Memory B cell (primary cell): ENCODE results near the gene AP2A1.

ENCODE experiments used
- ATAC-seq: fragments of 150-1000 bp; cut with Tn5 transposase; 2 replicates; pipeline ENCODE4 v1.10.0; 2021; ENCODE audit warnings: low read depth, mild to moderate bottlenecking, moderate library complexity
- DNase-seq, 2 donors: peaks; one replicate each; pipeline ENCODE4 v3.0.0; 2022; ENCODE audit warnings: low spot score in 2 of 2
- H3K27ac Mint-ChIP-seq: one replicate; pipeline ENCODE4 v1.8.0; 2022; ENCODE audit warnings: mild to moderate bottlenecking, moderate library complexity, mixed read lengths
- H3K27me3 Mint-ChIP-seq: one replicate; pipeline ENCODE4 v1.8.0; 2022; ENCODE audit warnings: mixed read lengths
- H3K36me3 Mint-ChIP-seq: one replicate; pipeline ENCODE4 v1.8.0; 2022; ENCODE audit warnings: mild to moderate bottlenecking, mixed read lengths
- H3K4me1 Mint-ChIP-seq: one replicate; pipeline ENCODE4 v1.8.0; 2022; ENCODE audit warnings: mixed read lengths
- H3K4me3 Mint-ChIP-seq: one replicate; pipeline ENCODE4 v1.8.0; 2022; ENCODE audit warnings: mild to moderate bottlenecking, moderate library complexity, mixed read lengths
- H3K9me3 Mint-ChIP-seq: one replicate; pipeline ENCODE4 v1.8.0; 2022; ENCODE audit warnings: mixed read lengths

AP2A1 gene

DNA sequence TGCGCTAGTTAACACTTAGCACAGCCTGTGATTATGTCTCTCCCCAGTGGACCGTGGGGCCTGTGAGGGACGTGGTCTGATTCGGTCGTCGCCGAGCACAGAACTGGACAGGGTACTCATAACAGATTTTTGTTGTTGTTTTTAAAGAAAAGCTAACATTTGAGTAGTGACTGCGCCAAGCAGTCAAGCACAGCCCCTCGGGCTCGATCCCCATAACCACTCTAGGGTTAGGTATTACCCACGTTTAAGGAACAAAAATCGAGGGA lies 83.4 kb downstream of the AP2A1 start:
- H3K27ac Mint-ChIP-seq, result peak overlapping the region; percentile 97
- H3K9me3 Mint-ChIP-seq, result peaks cover 6% of the 10 kb centered on the region
- ATAC-seq (no peak), DNase-seq (no peak)
- peaks cover 3% of the 10 kb centered on the region for H3K36me3 Mint-ChIP-seq
- peaks cover 25% of the 10 kb centered on the region for H3K4me1 Mint-ChIP-seq
- H3K4me3 Mint-ChIP-seq, result peak overlapping the region; percentile 90
- no peaks in the 10 kb centered on the region for H3K27me3 Mint-ChIP-seq

DNA sequence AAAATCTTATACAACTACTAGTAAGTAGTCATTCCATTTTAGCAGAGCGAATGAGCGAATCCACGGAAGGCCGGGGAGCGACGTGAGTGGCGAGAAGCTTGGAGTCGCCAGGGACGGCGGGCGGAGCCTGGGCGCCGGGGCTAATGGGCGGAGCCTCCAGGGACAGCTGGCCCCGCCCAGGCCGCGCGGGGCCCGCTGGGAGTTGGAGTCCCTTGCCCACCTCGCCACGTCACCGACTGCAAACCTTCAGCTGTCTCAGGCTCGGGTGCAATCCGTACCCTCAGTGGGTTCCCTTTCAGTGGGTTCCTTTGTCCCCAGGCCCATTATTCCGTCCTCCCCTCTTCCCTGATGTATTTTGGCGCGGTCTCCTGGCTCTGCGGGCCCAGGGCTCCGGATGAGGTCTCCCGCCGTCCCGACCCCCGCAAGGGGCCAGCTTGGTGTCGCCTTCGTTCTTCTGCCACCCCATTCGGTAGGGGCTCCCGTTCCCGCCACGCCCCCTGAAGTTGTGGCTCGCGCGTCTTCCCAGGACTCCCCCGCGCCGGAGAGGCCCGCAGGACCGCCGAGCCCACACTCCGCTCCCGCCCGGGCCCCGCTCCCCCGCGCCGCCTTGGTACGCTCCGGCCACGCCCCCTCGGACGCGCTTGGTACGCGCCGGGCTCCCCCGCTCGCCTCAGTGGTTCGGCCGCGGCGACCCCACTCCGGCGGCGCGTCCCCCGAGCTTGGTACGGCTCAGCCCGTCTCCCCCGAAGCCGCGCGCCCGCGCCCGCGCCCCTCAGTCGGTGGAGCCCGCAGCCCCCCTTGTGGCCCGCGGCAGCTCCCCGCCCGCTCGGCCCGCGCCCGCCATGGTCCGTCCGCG lies 83.9 kb downstream of the AP2A1 start, which contains the start of gene PTOV1:
TSS of gene PTOV1 (plus strand) at position 673 of the 856 bp plus-strand sequence.
- H3K9me3 Mint-ChIP-seq, result peaks cover 6% of the 10 kb centered on the region
- ATAC-seq (peak; percentile 86), DNase-seq (peak; percentile 91 to 98)
- H3K27me3 Mint-ChIP-seq, result no peaks in the 10 kb centered on the region
- peaks cover 3% of the 10 kb centered on the region for H3K36me3 Mint-ChIP-seq
- H3K27ac Mint-ChIP-seq, result peak within 1 kb of the TSS; percentile 97
- H3K4me1 Mint-ChIP-seq, result peaks cover 25% of the 10 kb centered on the region
- peak within 1 kb of the TSS; percentile 90 for H3K4me3 Mint-ChIP-seq

DNA sequence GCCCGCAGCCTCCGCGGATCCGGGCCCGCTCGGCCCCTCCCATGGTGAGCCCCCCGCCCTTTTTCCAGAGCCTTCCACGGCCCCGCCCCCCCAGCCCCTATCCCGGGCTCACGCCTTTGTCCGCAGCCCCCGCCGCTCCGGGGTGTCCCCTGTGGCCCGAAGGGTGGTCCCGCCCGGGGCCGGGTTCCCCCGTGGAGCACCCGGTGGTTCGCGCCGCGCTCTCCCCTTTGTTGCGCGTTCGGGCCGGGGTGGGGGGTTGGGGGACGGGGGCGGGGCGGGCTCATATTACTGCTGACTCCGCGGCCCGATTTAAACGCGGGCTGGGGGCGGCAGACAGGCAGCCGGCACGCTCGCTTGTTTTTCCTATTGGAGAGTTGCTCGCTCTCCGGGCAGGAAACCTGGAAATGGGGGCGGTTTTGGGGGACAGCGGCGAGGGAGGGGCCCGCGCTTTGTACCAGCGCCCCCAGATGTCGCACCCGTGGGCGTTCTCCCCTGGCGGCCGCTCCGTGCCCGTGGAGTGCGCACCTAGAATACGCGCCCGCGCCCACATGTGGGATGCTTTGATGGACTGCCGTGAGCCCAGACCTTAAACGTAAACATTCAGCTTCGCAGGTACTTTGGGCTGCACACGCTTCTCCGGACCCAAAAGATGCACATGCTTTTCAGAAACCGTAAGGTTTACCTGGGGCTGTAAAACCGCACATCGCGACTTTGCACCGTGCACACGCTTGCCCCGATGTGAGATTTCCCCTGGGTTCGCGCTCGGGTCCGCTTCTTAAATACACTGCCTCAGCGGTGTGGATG lies 84.9 kb downstream of the AP2A1 start:
- peak overlapping the region; percentile 81 for H3K4me3 Mint-ChIP-seq
- H3K27ac Mint-ChIP-seq, result peak overlapping the region; percentile 97
- DNase-seq (no peak), ATAC-seq (peak; percentile 14)
- H3K27me3 Mint-ChIP-seq, result no peaks in the 10 kb centered on the region
- H3K4me1 Mint-ChIP-seq, result peaks cover 25% of the 10 kb centered on the region
- peaks cover 4% of the 10 kb centered on the region for H3K36me3 Mint-ChIP-seq
- H3K9me3 Mint-ChIP-seq, result peaks cover 6% of the 10 kb centered on the region

DNA sequence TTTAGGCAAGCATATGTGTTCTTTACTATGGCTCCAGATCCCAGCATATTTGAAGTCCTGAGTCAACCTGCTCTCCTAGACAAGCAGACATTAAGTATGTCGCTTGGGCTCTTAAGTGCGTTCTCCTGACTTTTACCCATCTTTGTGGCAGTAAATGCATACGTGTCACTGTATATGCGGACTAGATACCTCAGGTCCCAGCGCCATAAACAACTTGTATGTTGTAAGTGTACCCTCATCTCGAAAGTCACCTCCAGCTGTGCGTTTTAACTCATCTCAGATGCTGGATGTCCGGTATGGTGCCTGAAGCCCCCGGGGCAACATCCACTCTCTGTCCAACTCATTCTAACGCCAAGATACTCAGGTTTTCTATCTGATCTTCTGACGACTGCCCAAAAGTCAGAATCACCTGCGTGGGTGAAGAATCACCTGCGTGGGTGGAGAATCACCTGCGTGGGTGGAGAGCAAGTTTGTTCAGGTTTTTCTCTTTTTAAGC lies 85.9 kb downstream of the AP2A1 start:
- Mint-ChIP-seq H3K4me3 (peak overlapping the region; percentile 81), H3K4me1 (peaks cover 25% of the 10 kb centered on the region), H3K9me3 (peaks cover 6% of the 10 kb centered on the region), H3K27ac (no peak overlapping the region), H3K27me3 (no peaks in the 10 kb centered on the region), H3K36me3 (peaks cover 4% of the 10 kb centered on the region)
- ATAC-seq, result no peak
- DNase-seq, result no peak

DNA sequence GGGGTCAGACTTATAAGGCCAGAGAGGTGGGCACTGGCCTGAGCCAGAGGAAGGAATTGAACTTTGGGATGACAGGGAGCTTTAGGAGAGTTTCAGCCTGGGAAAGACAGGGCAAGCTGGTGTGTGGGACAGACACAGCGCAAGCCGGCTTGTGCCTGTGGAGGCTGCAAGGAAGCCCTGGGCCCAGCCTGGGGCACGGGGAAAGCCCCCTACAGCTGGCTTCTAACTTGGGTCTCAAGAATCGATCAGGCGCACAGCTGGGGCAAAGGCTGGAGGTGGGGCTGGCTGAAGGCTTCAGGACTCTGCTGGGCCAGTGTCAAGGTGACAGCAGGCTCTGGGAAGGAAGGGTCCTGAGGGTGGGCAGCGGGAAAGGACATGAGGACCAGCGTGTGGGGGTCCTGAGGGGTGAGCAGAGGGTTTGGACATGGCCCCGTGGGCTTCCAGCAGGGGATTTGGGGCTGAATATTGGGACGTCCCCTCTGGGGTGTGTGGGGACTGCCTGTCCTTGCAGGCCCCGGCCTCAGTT lies 87.1 kb downstream of the AP2A1 start:
- H3K27me3 Mint-ChIP-seq, result no peaks in the 10 kb centered on the region
- peak overlapping the region; percentile 62 for H3K27ac Mint-ChIP-seq
- no peak for DNase-seq
- peaks cover 21% of the 10 kb centered on the region for H3K4me1 Mint-ChIP-seq
- peaks cover 4% of the 10 kb centered on the region for H3K36me3 Mint-ChIP-seq
- H3K4me3 Mint-ChIP-seq, result no peak overlapping the region
- no peak for ATAC-seq
- peaks cover 4% of the 10 kb centered on the region for H3K9me3 Mint-ChIP-seq

DNA sequence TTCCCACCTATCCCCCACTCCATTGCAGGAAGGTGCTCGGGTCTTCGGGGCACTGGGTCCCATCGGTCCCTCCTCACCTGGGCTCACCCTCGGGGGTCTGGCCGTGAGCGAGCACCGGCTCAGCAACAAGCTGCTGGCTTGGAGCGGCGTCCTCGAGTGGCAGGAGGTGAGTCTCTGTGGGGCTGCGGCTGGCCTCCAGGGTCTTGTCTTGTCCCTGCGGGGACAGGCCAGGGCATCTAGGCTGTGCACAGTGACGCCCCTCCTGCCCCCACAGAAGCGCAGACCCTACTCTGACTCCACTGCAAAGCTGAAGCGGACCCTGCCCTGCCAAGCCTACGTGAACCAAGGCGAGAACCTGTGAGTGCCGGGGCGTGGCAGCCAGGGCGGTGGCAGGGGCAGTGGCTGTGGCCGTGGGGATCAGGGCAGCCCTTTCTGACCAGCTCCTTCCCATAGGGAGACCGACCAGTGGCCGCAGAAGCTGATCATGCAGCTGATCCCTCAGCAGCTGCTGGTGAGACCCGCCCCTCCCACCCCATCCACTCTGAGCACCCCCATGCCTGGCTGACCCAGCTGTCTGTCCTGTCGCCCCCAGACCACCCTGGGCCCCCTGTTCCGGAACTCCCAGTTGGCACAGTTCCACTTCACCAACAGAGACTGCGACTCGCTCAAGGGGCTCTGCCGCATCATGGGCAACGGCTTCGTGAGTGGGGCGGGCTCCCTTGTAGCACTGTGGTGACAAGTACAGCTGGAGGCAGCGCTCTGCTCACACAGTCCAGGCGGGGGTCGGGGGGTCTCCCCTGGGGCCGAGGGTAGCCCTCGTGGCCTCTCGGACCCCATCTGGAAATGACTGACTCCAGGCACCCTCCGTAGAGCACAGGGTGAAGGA lies 87.8 kb downstream of the AP2A1 start:
- H3K4me1 Mint-ChIP-seq, result peaks cover 18% of the 10 kb centered on the region
- ATAC-seq (no peak), DNase-seq (no peak)
- H3K9me3 Mint-ChIP-seq, result no peaks in the 10 kb centered on the region
- H3K27ac Mint-ChIP-seq, result no peak overlapping the region
- H3K27me3 Mint-ChIP-seq, result no peaks in the 10 kb centered on the region
- no peak overlapping the region for H3K4me3 Mint-ChIP-seq
- peaks cover 1% of the 10 kb centered on the region for H3K36me3 Mint-ChIP-seq

DNA sequence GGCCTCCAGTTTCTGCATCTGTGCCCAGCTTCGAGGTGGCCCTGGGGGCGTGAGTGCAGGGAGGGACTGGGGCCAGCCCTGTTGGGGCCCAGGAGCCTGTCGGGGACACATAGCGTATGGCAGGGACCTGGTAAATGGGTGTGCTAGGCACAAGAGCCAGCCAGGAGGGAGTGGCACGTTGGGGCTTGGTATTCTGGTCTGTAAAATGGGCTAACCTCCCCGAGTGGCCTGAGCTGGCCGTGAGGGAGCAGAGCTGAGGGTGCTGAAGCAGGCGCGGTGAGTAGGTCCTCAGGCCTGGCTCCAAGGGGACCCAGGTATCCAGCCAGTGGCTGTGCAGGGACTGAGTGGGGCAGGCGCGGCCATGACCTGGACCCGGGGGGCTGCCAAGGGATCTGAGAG lies 88.5 kb downstream of the AP2A1 start:
- Mint-ChIP-seq H3K36me3 (peaks cover 1% of the 10 kb centered on the region), H3K9me3 (no peaks in the 10 kb centered on the region), H3K4me1 (peaks cover 12% of the 10 kb centered on the region), H3K27ac (peak overlapping the region; percentile 45), H3K27me3 (no peaks in the 10 kb centered on the region), H3K4me3 (no peak overlapping the region)
- DNase-seq (no peak), ATAC-seq (no peak)

- peaks cover 2% of the 10 kb centered on the region for H3K36me3 Mint-ChIP-seq
- no peaks in the 10 kb centered on the region for H3K9me3 Mint-ChIP-seq
- H3K27ac Mint-ChIP-seq, result peak overlapping the region; percentile 45
- ATAC-seq (no peak), DNase-seq (no peak)
- H3K4me1 Mint-ChIP-seq, result peaks cover 11% of the 10 kb centered on the region
- no peak overlapping the region for H3K4me3 Mint-ChIP-seq
- H3K27me3 Mint-ChIP-seq, result no peaks in the 10 kb centered on the region
Observed at GRCh38 chr19:49855676-49856573, 89.1 kb downstream of the AP2A1 start.

DNA sequence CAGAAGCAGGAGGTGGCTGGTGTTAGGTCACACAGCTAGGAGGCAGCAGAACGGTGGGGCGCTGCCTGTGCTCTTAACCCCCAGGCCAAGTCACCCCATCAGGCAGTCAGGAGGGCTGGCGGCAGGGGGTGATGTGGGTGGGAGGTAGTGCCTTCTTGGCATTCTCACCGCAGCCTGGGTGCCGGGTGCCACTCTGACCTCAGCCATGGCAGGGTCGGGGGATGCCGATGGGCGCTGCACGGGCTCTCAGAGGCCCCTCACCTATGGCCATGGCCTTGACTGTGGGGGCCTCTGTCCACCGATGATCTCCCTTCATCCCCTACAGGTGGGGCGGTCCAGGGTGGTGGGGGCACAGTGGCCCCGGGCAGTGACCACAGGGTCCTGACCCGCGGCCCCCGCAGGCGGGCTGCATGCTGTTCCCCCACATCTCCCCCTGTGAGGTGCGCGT lies 89.8 kb downstream of the AP2A1 start:
- Mint-ChIP-seq H3K27ac (peak overlapping the region; percentile 45), H3K36me3 (peaks cover 5% of the 10 kb centered on the region), H3K4me3 (no peak overlapping the region), H3K27me3 (no peaks in the 10 kb centered on the region), H3K4me1 (peaks cover 11% of the 10 kb centered on the region), H3K9me3 (no peaks in the 10 kb centered on the region)
- DNase-seq, result no peak
- no peak for ATAC-seq
